Liver (tissue), 9 donors: ENCODE data around the gene PRSS8. TPM values are rescaled to one million over a fixed set of nuclear protein-coding genes. Genes with fewer than 3 reads are reported as not detected.

Source experiments
- DNase-seq: peaks from one replicate; pipeline ENCODE4 v3.0.0-alpha.2; 2017; ENCODE audit warnings: low spot score
- H3K27ac ChIP-seq, 2 donors: one replicate each; pipeline ENCODE4 v1.7.0; 2013; ENCODE audit warnings: inconsistent platforms in 2 of 2, low read length in 2 of 2, control low read depth in 1 of 2, low read depth in 1 of 2, mild to moderate bottlenecking in 1 of 2
- H3K27me3 ChIP-seq, 4 donors: one replicate each; pipeline versions ENCODE4 v1.6.1 to v1.7.0; 2013; ENCODE audit warnings: low read length in 3 of 4, inconsistent platforms in 1 of 4, mild to moderate bottlenecking in 1 of 4, moderate library complexity in 1 of 4; ENCODE audit not compliant: control insufficient read depth in 4 of 4, insufficient read depth in 4 of 4
- H3K36me3 ChIP-seq, 4 donors: one replicate each; pipeline versions ENCODE4 v1.6.1 to v1.7.0; 2013; ENCODE audit warnings: low read length in 3 of 4, mild to moderate bottlenecking in 3 of 4, low read depth in 1 of 4, moderate library complexity in 1 of 4; ENCODE audit not compliant: control insufficient read depth in 4 of 4, insufficient read depth in 3 of 4
- H3K4me1 ChIP-seq, 4 donors: one replicate each; pipeline versions ENCODE4 v1.6.1 to v1.7.0; 2013; ENCODE audit warnings: low read length in 3 of 4, mild to moderate bottlenecking in 3 of 4, moderate library complexity in 1 of 4; ENCODE audit not compliant: control insufficient read depth in 4 of 4, insufficient read depth in 4 of 4
- H3K4me3 ChIP-seq, 3 donors: one replicate each; pipeline versions ENCODE4 v1.6.1 to v1.7.0; 2013; ENCODE audit warnings: low read length in 3 of 3, control low read depth in 1 of 3, low read depth in 1 of 3, mild to moderate bottlenecking in 1 of 3
- H3K9ac ChIP-seq, 2 donors: one replicate each; pipeline ENCODE4 v1.7.0; 2013; ENCODE audit warnings: low read length in 2 of 2, mild to moderate bottlenecking in 2 of 2, moderate library complexity in 2 of 2, control low read depth in 1 of 2, low read depth in 1 of 2
- H3K9me3 ChIP-seq, 4 donors: one replicate each; pipeline versions ENCODE4 v1.6.1 to v1.7.0; 2013; ENCODE audit warnings: low read length in 3 of 4; ENCODE audit not compliant: control insufficient read depth in 4 of 4
- EGR1 ChIP-seq, 2 donors: IDR thresholded peaks; 2 replicates each; pipeline ENCODE4 v1.6.1; 2016 to 2018; ENCODE audit warnings: antibody characterized with exemption in 2 of 2, low read depth in 2 of 2
- FOXA1 ChIP-seq: IDR thresholded peaks from 2 replicates; pipeline ENCODE4 v1.6.1; 2016; ENCODE audit warnings: antibody characterized with exemption
- FOXA2 ChIP-seq: IDR thresholded peaks from 2 replicates; pipeline ENCODE4 v1.6.1; 2016; ENCODE audit warnings: antibody characterized with exemption
- GABPA ChIP-seq, 2 donors: IDR thresholded peaks in 1 of 2; conservative IDR thresholded peaks in 1 of 2; 2 replicates each; pipeline ENCODE4 v1.6.1; 2016; ENCODE audit warnings: antibody characterized with exemption in 2 of 2, mild to moderate bottlenecking in 1 of 2, moderate library complexity in 1 of 2
- HNF4A ChIP-seq, 2 donors: conservative IDR thresholded peaks; 2 replicates each; pipeline ENCODE4 v1.6.1; 2016; ENCODE audit warnings: antibody characterized with exemption in 2 of 2, mild to moderate bottlenecking in 2 of 2
- HNF4G ChIP-seq: IDR thresholded peaks from 2 replicates; pipeline ENCODE4 v1.6.1; 2016; ENCODE audit warnings: antibody characterized with exemption
- JUND ChIP-seq, 2 donors: IDR thresholded peaks; 2 replicates each; pipeline ENCODE4 v1.6.1; 2016; ENCODE audit warnings: antibody characterized with exemption in 2 of 2
- NR2F2 ChIP-seq: IDR thresholded peaks from 2 replicates; pipeline ENCODE4 v1.6.1; 2016; ENCODE audit warnings: antibody characterized with exemption
- RAD21 ChIP-seq, 2 donors: IDR thresholded peaks; 2 replicates each; pipeline ENCODE4 v1.6.1; 2016; ENCODE audit warnings: antibody characterized with exemption in 2 of 2, mild to moderate bottlenecking in 2 of 2
- RXRA ChIP-seq, 2 donors: IDR thresholded peaks; 2 replicates each; pipeline ENCODE4 v1.6.1; 2017 to 2018; ENCODE audit warnings: antibody characterized with exemption in 2 of 2, mild to moderate bottlenecking in 1 of 2
- SP1 ChIP-seq: IDR thresholded peaks from 2 replicates; pipeline ENCODE4 v1.6.1; 2018; ENCODE audit warnings: antibody characterized with exemption, mild to moderate bottlenecking
- TAF1 ChIP-seq: conservative IDR thresholded peaks from 2 replicates; pipeline ENCODE4 v1.6.1; 2016; ENCODE audit warnings: antibody characterized with exemption, mild to moderate bottlenecking
- YY1 ChIP-seq: IDR thresholded peaks from 2 replicates; pipeline ENCODE4 v1.6.1; 2016; ENCODE audit warnings: antibody characterized with exemption, mild to moderate bottlenecking
- WGBS: extraction: QIAGEN DNeasy Blood & Tissue Kit; methylation state at CpG from one replicate; pipeline ENCODE4 v1.1.7; 2013; 5-methylcytosine and 5-hydroxymethylcytosine counted together
- polyA plus RNA-seq, 2 donors: library from polyadenylated mRNA; stranded (reverse) in 1 of 2; unstranded in 1 of 2; fragments of 200-250 nt in 1 of 2; fragments of >200 nt in 1 of 2; fragmentation: Nextera tagmentation in 1 of 2; extraction: Ambion mirVana in 1 of 2; gene quantifications; one replicate each; pipeline versions ENCODE4 v1.2.1 to v1.2.3, GENCODE V29; 2013 to 2015
- total RNA-seq, 2 donors: library from RNA; depleted of rRNA; stranded (reverse); fragments of >200 nt; gene quantifications; one replicate each; pipeline ENCODE4 v1.2.3, GENCODE V29; 2014
- TF ChIP-seq, protein P1 (sequence below): IDR thresholded peaks from 2 replicates; pipeline ENCODE4 v1.6.1; 2016; ENCODE audit warnings: antibody characterized with exemption
- TF ChIP-seq, protein P2 (sequence below): IDR thresholded peaks from 2 replicates; pipeline ENCODE4 v1.6.1; 2016; ENCODE audit warnings: antibody characterized with exemption
- TF ChIP-seq, protein P3 (sequence below): IDR thresholded peaks from 2 replicates; pipeline ENCODE4 v1.6.1; 2016; ENCODE audit warnings: antibody characterized with exemption, mild to moderate bottlenecking
- TF ChIP-seq, protein P4 (sequence below): fragments of 150-350 bp; IDR thresholded peaks from 2 replicates; pipeline ENCODE4 v1.5.1; 2017; ENCODE audit warnings: improper control_type of control experiment, low read depth, low read length; ENCODE audit not compliant: missing input control
- TF ChIP-seq, protein P5 (sequence below): IDR thresholded peaks from 2 replicates; pipeline ENCODE4 v1.6.1; 2016; ENCODE audit warnings: antibody characterized with exemption
- donor health status: healthy.
- donor health status: healthy.
- donor health status: healthy.
- donor health status: healthy.
- donor health status: healthy.

The PRSS8 gene
- total and polyA plus RNA-seq, 4 donors, result 1.1 to 50.1 (median 8.4) TPM

DNA sequence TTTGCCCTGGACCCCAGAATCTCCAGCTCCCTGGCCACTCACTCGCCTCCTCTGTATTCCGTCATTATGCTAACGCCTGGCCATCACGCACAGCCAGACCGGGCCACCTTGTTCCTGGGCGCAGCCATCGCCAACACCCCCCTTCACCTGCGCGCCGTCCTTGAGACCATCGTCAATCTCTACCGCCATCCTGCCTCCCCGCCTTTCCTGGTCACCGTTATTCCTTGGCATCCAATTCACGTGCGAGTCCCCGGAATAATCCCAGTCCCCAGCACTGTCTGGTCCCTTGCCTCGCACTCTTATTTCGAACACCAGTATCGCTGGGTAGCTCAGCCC lies 41.5 kb downstream of the PRSS8 start:
- WGBS, result under 1% methylated on average over 20 of the region's 20 CpGs
- Histone ChIP-seq H3K27ac (peak overlapping the region; percentile 91 to 96), H3K4me3 (peak overlapping the region; percentile 89 to 93 (median 92)), H3K27me3 (no peaks in the 10 kb centered on the region), H3K9ac (peak overlapping the region; percentile 61 to 85), H3K36me3 (peaks cover 2 to 16% (median 11%) of the 10 kb centered on the region in 4 donors), H3K9me3 (no peaks in the 10 kb centered on the region), H3K4me1 (peaks cover 0 to 19% (median 11%) of the 10 kb centered on the region in 4 donors)
- TF ChIP-seq, protein P1, sequence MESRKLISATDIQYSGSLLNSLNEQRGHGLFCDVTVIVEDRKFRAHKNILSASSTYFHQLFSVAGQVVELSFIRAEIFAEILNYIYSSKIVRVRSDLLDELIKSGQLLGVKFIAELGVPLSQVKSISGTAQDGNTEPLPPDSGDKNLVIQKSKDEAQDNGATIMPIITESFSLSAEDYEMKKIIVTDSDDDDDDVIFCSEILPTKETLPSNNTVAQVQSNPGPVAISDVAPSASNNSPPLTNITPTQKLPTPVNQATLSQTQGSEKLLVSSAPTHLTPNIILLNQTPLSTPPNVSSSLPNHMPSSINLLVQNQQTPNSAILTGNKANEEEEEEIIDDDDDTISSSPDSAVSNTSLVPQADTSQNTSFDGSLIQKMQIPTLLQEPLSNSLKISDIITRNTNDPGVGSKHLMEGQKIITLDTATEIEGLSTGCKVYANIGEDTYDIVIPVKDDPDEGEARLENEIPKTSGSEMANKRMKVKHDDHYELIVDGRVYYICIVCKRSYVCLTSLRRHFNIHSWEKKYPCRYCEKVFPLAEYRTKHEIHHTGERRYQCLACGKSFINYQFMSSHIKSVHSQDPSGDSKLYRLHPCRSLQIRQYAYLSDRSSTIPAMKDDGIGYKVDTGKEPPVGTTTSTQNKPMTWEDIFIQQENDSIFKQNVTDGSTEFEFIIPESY, result no peak
- no peak for TF ChIP-seq HNF4G
- TF ChIP-seq RXRA (IDR thresholded peaks at IDR 0.05), result no peak
- TF ChIP-seq NR2F2, result no peak
- no peak for TF ChIP-seq SP1
- TF ChIP-seq GABPA (IDR thresholded peaks at IDR 0.05 in 1 of 2, conservative IDR thresholded peaks at IDR 0.05 in 1 of 2), result no peak
- no peak for TF ChIP-seq FOXA2
- TF ChIP-seq YY1, result no peak
- no peak for TF ChIP-seq TAF1
- no peak for DNase-seq

DNA sequence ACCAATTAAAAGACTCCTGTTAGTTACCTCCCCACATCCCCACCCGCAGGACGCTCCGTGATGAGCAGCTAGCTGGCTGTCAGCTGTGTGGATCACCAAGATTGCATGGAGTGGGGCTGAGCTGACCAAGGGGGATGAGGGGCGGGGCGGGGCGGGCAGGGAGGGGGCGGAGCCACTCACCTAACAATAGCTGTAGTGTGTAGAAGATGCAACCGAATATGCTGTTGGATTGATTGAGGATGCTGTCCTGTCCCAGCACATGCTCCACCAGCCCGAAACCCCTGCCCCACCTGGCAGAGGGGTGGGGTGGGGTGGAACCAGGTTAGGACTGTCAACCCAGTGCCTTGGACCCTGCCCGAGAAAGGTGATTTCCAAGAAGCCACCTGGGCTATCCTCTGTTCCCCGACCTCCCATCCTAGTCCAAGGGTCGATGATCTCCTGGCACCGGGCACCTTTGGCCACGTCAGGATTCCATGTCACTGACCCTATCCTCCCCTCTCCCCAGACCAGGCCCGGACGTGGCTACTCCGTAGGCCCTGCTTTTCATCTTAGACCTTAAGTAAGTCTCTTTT lies 42.3 kb downstream of the PRSS8 start:
- Histone ChIP-seq H3K9ac (peak overlapping the region in 1 of 2 donors; percentile 85), H3K9me3 (no peaks in the 10 kb centered on the region), H3K36me3 (peaks cover 8 to 18% (median 13%) of the 10 kb centered on the region in 4 donors), H3K4me1 (peaks cover 0 to 19% (median 11%) of the 10 kb centered on the region in 4 donors), H3K27ac (peak overlapping the region; percentile 91 to 96), H3K27me3 (no peaks in the 10 kb centered on the region), H3K4me3 (peak overlapping the region; percentile 84 to 92 (median 89))
- peak; percentile 60 for DNase-seq
- TF ChIP-seq YY1 (no peak), TAF1 (no peak), NR2F2 (peak; percentile 43), RAD21 (IDR thresholded peaks at IDR 0.05) (peak in 1 of 2 donors; percentile 44), HNF4A (conservative IDR thresholded peaks at IDR 0.05) (peak; percentile 96 to 97), RXRA (IDR thresholded peaks at IDR 0.05) (peak; percentile 94 to 96), HNF4G (peak; percentile 90), FOXA2 (no peak), EGR1 (IDR thresholded peaks at IDR 0.05; ENCODE audit: low read depth in 2 of 2) (no peak), SP1 (peak; percentile 74), JUND (IDR thresholded peaks at IDR 0.05) (peak in 1 of 2 donors; percentile 71), FOXA1 (no peak), GABPA (IDR thresholded peaks at IDR 0.05 in 1 of 2, conservative IDR thresholded peaks at IDR 0.05 in 1 of 2) (peak in 1 of 2 donors; percentile 72)
- TF ChIP-seq, protein P2, sequence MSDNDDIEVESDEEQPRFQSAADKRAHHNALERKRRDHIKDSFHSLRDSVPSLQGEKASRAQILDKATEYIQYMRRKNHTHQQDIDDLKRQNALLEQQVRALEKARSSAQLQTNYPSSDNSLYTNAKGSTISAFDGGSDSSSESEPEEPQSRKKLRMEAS, result no peak
- TF ChIP-seq, protein P3, sequence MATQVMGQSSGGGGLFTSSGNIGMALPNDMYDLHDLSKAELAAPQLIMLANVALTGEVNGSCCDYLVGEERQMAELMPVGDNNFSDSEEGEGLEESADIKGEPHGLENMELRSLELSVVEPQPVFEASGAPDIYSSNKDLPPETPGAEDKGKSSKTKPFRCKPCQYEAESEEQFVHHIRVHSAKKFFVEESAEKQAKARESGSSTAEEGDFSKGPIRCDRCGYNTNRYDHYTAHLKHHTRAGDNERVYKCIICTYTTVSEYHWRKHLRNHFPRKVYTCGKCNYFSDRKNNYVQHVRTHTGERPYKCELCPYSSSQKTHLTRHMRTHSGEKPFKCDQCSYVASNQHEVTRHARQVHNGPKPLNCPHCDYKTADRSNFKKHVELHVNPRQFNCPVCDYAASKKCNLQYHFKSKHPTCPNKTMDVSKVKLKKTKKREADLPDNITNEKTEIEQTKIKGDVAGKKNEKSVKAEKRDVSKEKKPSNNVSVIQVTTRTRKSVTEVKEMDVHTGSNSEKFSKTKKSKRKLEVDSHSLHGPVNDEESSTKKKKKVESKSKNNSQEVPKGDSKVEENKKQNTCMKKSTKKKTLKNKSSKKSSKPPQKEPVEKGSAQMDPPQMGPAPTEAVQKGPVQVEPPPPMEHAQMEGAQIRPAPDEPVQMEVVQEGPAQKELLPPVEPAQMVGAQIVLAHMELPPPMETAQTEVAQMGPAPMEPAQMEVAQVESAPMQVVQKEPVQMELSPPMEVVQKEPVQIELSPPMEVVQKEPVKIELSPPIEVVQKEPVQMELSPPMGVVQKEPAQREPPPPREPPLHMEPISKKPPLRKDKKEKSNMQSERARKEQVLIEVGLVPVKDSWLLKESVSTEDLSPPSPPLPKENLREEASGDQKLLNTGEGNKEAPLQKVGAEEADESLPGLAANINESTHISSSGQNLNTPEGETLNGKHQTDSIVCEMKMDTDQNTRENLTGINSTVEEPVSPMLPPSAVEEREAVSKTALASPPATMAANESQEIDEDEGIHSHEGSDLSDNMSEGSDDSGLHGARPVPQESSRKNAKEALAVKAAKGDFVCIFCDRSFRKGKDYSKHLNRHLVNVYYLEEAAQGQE, result no peak
- TF ChIP-seq, protein P4, sequence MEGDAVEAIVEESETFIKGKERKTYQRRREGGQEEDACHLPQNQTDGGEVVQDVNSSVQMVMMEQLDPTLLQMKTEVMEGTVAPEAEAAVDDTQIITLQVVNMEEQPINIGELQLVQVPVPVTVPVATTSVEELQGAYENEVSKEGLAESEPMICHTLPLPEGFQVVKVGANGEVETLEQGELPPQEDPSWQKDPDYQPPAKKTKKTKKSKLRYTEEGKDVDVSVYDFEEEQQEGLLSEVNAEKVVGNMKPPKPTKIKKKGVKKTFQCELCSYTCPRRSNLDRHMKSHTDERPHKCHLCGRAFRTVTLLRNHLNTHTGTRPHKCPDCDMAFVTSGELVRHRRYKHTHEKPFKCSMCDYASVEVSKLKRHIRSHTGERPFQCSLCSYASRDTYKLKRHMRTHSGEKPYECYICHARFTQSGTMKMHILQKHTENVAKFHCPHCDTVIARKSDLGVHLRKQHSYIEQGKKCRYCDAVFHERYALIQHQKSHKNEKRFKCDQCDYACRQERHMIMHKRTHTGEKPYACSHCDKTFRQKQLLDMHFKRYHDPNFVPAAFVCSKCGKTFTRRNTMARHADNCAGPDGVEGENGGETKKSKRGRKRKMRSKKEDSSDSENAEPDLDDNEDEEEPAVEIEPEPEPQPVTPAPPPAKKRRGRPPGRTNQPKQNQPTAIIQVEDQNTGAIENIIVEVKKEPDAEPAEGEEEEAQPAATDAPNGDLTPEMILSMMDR, result no peak
- TF ChIP-seq, protein P5, sequence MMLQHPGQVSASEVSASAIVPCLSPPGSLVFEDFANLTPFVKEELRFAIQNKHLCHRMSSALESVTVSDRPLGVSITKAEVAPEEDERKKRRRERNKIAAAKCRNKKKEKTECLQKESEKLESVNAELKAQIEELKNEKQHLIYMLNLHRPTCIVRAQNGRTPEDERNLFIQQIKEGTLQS, result no peak
- TF ChIP-seq, protein P1, result no peak
- 22% methylated on average over 17 of the region's 17 CpGs for WGBS
